ENCODE results near the gene MOB1A.
"Not testable (repeated sequence)": the region's sequence is repeated elsewhere in the genome, so short reads cannot be mapped to it uniquely, and the experiment has no call there.

Gene MOB1A

DNA sequence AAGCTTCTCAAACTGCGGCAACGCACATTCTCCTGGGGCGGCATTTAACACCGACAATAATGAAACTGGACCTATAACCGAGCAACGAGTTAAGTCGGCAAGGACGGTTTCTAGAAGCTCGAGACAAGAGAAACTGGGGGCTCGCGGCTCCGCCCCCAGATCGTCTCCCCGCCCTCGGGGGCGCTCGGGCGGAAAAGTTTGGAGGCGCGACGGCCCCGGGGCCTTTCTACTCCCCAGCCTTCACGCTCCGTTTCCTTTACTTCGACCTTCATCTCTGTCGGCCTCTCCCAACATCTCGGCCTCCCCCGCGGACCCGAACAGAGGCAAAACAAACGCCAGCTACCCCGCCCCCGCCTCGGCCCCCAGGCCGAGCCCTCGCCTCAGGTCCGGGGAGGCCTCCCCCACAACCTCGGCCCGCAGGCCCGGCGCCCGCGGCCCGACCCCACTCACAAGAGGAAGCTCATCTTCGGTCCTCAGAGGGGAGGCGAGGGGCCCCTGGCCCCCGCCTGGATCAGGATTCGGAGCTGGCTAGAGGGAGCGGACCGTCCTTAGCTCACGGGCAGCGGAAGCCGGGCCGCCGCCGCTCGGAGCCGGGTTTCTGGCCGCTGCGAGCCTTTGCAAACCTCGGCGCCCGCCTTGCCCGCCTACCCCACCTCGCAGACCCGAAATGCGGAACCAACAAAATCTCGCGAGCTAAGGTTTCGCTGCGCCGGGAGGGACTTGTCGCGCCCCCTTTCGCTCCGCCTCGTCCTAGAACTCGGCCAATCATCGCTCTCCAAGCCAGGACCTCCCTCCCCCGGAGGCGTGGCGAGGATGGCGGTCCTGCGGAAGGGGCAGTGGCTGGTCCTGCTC, at the start of gene MOB1A:
Gene MOB1A (minus strand): TSS at position 669 of the 852 bp plus-strand sequence. CDS start 205 bp downstream, at position 464.
- peak; percentile 98 for DNase-seq

DNA sequence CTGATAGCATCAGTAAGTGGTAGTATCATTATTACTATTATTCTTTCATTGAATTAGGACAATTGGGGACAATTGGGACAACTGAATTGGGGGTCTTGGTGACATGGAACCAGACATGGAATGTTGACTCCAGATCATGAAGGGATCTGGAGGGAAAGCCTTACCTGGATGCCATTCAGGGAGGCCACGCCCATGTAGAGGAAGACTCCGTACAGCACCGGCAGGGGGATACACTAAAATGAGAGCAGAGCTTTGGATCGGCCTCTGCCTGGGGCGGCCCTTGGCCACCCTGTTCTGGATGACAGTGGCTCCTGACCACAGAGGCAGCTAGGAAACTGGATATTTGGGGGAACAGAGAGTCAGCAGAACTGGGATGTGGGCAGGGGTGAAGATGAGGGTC, 49.0 kb upstream of the MOB1A start:
- no peak for DNase-seq

DNA sequence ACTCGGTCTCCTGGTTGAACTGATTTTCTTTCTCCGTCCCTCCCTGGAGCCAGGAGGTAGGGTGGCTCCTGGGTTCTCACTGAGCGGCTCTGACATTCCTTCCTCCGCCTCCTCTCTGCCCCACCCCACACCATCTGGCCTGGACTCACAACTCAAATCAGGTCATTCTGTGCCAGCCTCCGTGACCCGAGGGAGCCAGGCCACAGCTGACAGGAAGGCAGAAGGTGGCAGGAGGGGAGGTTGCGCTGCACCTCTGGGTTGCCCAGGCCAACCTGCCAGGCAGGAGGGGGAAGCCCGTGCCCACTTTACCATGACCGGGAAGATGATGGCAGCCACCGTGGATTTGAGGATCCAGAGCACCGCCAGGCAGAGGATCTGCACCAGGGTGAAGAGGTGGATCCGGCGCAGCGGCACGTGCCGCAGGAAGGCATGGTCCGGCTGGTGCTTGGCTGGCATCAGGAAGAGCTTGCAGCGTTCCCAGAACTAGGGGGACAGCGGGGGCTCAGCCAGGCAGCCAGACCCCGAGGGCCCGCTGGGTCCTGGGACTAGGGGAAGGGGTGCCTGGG, 48.1 kb upstream of the MOB1A start:
- DNase-seq, result no peak

GRCh38 chr2:74225698-74226459, 47.2 kb upstream of the MOB1A start:
- DNase-seq, result no peak

DNA sequence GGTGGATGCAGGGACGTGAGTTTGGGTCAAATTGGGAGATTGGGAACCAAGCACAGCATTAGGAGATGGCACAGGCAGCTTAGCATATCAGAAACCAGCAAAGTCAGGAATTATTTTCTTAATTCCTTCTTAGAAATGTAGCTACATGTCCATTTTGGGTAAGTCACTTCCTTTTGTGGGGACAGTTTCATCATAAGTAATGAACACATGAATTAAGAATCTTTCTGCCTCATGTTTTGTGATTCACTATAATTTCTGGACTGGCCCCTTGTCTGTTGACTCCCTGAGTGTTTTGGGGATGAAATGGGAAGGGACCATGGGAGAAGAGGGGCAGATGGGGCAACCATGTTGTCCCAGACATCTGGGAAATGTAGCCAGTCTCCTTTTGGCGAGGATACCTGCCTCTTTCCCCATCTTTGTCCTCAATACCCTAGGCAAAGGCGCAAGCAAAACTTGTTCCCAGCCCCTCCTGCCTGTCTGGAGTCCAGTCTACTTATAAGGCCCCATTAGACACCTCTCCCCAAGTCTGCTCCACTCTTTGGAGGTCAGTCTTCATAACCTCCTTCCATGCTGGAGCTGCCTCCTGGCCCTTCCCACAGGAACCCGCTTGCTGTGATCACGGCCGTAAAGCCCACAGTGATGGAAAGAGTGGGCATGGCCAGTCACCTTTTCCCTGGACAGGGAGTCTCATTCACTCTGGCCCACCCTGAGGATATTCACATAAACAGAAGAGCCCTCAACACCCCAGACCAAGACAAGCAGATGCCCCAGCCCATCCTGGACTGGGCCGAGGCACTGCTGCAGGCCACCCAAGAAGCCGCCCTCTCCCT, 45.5 kb upstream of the MOB1A start:
- DNase-seq, result no peak

DNA sequence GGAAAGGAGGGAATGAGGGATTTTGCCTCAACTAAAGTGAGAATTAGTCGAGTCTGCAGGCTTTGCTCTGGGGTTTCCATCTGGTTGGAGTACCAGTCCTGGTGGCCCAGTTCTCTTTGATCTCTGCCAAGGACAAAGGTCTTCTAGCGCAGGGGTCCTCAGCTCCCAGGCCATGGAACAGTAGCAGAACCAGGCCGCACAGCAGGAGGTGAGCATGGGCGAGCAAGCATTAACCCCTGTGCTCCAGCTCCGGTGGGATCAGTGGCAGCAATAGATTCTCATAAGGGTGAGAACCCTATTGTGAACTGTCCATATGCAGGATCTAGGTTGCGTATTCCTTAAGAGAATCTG, 43.6 kb upstream of the MOB1A start:
- no peak for DNase-seq

DNA sequence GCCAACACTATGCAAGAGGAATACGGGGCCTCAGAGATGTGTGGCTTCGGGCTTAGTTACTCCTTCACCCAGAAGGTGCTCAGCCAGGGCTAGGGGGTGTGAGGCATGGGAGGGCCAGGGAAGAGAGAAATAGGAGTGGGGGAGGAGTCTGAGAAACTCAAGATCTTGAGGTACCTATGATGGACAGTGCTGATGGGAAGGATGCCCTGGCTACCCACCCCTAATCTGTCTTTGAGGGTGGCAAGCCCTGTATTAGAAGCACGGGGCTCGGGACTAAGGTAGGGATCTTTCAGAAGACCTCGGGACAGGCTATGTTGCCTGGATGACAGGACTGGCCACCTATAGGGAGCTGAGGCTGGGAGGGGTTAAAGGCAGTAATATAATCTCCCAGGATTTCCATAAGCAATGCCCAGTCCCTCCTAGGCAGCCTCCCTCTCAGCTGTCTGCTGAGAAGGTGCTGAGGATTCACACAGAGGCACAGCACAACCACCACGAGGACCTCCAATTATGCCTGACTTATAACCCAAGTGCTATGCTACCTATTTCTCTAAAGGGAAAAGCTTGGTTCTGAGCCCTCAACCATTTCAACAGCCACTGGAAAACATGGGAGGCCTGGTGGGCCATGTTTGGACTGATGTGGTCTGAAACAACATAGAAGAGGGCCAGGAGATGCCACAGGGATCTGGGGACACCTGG, 43.1 kb upstream of the MOB1A start:
- DNase-seq, result no peak

GRCh38 chr2:74221091-74221490, 42.4 kb upstream of the MOB1A start:
- no peak for DNase-seq

GRCh38 chr2:74219846-74220486, 41.3 kb upstream of the MOB1A start:
- no peak for DNase-seq

DNA sequence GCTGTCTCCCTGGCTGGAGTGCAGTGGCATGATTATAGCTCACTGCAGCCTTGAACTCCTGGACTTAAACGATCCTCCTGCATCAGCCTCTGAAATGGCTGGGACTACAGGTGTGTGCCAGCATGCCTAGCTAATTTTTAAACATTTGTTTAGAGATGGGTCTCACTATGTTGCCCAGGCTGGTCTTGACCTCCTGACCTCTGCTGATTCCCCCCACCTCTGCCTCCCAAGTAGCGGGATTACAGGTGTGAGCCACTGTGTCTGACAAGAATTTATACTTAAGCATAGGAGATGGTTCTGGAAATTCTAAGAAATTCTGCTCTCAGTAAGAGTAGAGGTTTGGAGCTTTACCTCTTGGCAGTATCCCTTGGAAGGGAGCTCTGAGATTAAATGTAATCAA, 38.0 kb upstream of the MOB1A start:
- DNase-seq, result no peak

GRCh38 chr2:74215771-74216170, 37.1 kb upstream of the MOB1A start:
- DNase-seq, result not testable (repeated sequence)

GRCh38 chr2:74212702-74213410, 34.2 kb upstream of the MOB1A start:
- DNase-seq, result no peak

GRCh38 chr2:74206180-74206688, 27.6 kb upstream of the MOB1A start:
- no peak for DNase-seq

DNA sequence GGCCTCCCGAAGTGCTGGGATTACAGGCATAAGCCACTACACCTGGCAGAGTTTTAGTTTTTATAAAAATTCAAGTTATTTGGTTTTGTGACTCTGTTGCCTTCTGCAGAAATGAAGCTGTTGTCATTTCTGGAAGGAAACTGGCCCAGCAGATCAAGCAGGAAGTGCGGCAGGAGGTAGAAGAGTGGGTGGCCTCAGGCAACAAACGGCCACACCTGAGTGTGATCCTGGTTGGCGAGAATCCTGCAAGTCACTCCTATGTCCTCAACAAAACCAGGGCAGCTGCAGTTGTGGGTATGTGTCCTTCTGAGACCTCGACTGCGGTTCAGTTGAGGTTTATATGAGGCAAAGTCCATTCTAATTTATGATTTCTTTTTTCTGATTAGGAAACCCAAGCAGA, 26.9 kb upstream of the MOB1A start:
- DNase-seq, result no peak

- DNase-seq, result no peak
These were observed 26.4 kb upstream of the MOB1A start for GRCh38 chr2:74205113-74205512.

GRCh38 chr2:74204436-74204835, 25.8 kb upstream of the MOB1A start:
- DNase-seq, result no peak

DNA sequence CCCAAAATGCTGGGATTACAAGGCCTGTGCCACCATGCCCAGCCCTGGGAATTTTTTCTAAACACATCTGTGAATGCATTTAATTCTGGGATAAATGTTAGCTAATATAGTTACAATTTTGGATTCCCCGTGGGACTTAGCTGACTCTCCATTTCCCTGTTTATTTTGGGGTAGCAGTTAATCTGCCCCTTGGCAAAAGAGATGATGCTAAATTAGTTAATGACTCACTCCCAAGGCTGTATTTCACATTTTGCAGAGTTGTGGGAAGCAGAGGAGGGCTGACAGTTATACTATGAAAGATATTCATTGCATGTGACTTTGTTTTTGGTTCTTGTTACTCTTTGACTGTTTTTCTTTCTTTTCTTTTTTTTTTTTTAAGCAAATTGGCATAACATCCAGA, 22.9 kb upstream of the MOB1A start:
- DNase-seq, result no peak

DNA sequence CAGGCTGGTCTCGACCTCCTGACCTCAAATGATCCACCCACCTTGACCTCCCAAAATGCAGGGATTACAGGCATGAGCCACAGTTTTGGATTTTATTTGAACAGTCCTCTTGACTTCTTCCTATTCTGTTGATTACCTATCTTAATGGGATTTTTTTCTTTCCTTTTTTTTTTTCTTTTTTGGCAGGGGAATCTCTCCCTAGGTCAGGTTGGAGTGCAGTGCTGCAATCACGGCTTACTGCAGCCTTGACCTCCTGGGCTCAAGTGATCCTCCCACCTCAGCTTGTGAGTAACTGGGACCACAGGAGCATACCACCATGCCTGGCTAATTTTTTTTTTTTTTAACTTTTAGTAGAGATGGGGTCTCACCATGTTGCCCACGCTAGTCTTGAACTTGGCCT, 22.5 kb upstream of the MOB1A start:
- DNase-seq, result no peak

GRCh38 chr2:74199871-74200305, 21.2 kb upstream of the MOB1A start:
- no peak for DNase-seq

- no peak for DNase-seq
These were observed 20.6 kb upstream of the MOB1A start for GRCh38 chr2:74199275-74199701.

All from activated gamma-delta T cell treated with Interleukin-2 at 50 U/mL for 16 hours (primary cell).